Fibroblast of lung (primary cell): ENCODE data around the gene SEC24C.

Experiments used
- CTCF ChIP-seq, 2 donors: IDR thresholded peaks in 1 of 2; conservative IDR thresholded peaks in 1 of 2; 1 replicate in 1 of 2; 2 replicates in 1 of 2; pipeline ENCODE4 v1.5.1; 2011 to 2012; ENCODE audit warnings: low read length in 2 of 2, control low read depth in 1 of 2, inconsistent platforms in 1 of 2, low read depth in 1 of 2, mild to moderate bottlenecking in 1 of 2
- EZH2 ChIP-seq: IDR thresholded peaks from 2 replicates; pipeline ENCODE4 v1.5.1; 2012; ENCODE audit warnings: low read length, control low read depth, mild to moderate bottlenecking; ENCODE audit errors: missing control alignments

- TF ChIP-seq CTCF (conservative IDR thresholded peaks at IDR 0.05 in 1 of 2, IDR thresholded peaks at IDR 0.05 in 1 of 2; ENCODE audit: low read depth in 1 of 2, low read length in 2 of 2) (no peak), EZH2 (no peak)
These were observed 28.3 kb downstream of the SEC24C start for GRCh38 chr10:73772281-73773151.
